NB4 (cell line): Measurements from ENCODE around the gene RBM33.
A peak's percentile ranks its signal among the peaks of the same experiment; 100 is the strongest.

ENCODE experiments used
- DNase-seq: peaks from one replicate; pipeline ENCODE4 v3.0.0; 2010; ENCODE audit warnings: low read depth
- H3K4me3 ChIP-seq: one replicate; pipeline ENCODE4 v1.5.1; 2011; ENCODE audit warnings: mild to moderate bottlenecking, low read depth, low read length, moderate library complexity
- CTCF ChIP-seq: IDR thresholded peaks from one replicate; pipeline ENCODE4 v1.5.1; 2012; ENCODE audit warnings: low read depth, low read length
- MYC ChIP-seq: IDR thresholded peaks from 2 replicates; pipeline ENCODE4 v1.6.1; 2011; ENCODE audit warnings: low read depth, low read length
- POLR2A ChIP-seq: IDR thresholded peaks from 2 replicates; pipeline ENCODE4 v1.6.1; 2011; ENCODE audit warnings: mild to moderate bottlenecking; ENCODE audit not compliant: insufficient read length; ENCODE audit errors: extremely low read depth
- TF ChIP-seq, protein P1 (sequence below): IDR thresholded peaks from 2 replicates; pipeline ENCODE4 v1.6.1; 2011; ENCODE audit warnings: low read depth, low read length

The RBM33 gene

DNA sequence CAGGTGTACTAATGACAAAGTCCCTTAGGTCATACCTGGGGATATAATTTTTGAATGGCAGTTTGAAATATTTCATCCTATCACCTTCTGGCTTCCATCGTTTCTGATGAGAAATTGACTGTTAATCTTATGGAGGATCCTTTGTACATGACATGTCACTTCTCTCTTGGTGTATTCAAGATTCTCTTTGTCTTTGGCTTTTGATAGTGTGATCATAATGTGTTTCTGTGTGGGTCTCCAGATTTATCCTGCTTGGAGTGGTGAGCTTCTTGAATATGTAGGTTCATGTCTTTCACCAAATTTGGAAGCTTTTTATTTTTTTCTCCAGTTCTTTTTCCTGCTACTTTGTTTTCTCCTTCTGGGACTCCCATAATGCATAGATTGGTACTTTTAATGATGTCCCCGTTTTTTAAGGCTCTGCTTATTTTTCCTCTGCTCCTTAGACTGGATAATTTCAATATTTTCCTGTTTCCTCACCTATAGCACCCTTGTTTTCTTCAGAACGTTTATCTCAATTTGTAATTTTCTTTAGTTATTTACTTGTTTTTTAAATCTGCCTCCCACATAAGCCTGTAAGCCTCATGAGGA is 4.4 kb downstream of the RBM33 start:
- no peak overlapping the region for H3K4me3 ChIP-seq
- peak; percentile 19 for DNase-seq
- TF ChIP-seq MYC (no peak), CTCF (no peak), POLR2A (no peak)
- TF ChIP-seq, protein P1, sequence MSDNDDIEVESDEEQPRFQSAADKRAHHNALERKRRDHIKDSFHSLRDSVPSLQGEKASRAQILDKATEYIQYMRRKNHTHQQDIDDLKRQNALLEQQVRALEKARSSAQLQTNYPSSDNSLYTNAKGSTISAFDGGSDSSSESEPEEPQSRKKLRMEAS: no peak

DNA sequence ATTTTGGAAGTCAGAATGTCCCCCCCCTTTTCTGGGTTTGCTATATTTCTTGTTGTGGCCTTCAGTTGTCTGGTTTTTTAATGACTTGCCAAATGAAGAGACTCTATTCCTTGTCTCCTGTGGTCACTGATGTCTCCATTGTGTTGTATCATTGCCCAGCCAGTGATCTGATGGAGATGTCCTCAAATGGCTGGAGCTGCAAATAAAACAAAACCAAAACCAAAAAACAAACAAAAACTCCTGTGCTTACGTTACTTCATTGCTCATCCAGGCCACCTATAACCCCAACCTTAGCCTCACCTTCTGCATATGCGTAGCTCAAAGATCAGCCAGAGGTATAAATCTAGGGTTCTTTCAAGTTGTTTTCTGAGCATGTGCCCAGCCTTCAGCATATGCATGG is 5.1 kb downstream of the RBM33 start:
- H3K4me3 ChIP-seq: no peak overlapping the region
- TF ChIP-seq POLR2A: no peak
- no peak for TF ChIP-seq MYC
- TF ChIP-seq, protein P1: no peak
- TF ChIP-seq CTCF: no peak
- no peak for DNase-seq

DNA sequence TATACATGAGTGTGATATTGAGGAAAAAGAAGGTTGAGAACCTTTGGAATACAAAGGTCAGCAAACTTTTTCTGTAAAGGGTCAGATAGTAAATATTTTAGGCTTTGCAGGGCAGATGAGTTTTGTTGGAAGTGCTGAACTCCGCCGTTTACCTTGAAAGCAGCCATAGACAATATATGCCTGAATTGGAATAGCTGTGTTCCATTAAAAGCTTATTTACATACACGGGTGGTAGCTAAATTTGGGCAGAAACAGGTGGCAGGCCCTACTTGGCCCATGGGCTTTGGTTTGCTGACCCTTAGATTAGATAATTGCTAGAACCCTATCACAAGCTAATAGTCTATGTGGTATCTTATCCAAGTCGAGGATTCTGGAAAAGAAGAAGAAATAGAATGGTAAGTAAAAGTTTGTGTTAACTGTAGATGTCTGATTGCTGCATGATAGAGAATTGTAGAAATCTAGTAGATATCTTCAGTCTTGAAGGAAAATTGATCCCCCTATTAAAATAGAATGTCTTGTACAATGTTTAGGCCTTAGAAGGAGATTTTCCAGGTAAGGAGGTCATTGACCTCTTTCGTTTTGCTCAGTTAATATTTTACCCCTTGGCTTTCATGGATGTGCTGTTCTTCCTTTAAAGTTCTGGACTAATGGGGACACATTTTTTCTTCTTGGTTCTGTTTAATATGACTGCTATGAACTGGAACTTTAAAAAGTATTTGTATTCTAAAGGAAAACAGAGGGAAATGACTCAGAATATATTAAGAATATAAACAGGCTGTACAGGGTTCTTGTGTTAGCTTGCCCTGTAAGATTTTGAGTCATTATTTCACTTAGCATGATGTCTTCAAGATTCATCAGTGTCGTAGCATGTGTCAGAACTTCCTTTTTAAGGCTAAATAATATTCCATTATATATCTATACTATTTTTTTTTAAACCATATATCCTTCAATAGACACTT is 8.0 kb downstream of the RBM33 start:
- DNase-seq: no peak
- H3K4me3 ChIP-seq: no peak overlapping the region
- TF ChIP-seq POLR2A (no peak), CTCF (no peak), MYC (no peak)
- TF ChIP-seq, protein P1: no peak

GRCh38 chr7:155653803-155654202 is 9.3 kb downstream of the RBM33 start:
- no peak overlapping the region for H3K4me3 ChIP-seq
- peak; percentile 78 for DNase-seq
- TF ChIP-seq MYC (no peak), CTCF (no peak), POLR2A (no peak)
- TF ChIP-seq, protein P1: no peak

GRCh38 chr7:155656891-155657290 is 12.4 kb downstream of the RBM33 start:
- TF ChIP-seq POLR2A (no peak), MYC (no peak), CTCF (no peak)
- TF ChIP-seq, protein P1: no peak
- H3K4me3 ChIP-seq: no peak overlapping the region
- DNase-seq: no peak
